ENCODE data around the gene TMEM266.

Gene TMEM266

GRCh38 chr15:76187163-76187562 lies 127.4 kb downstream of the TMEM266 start:
- no peak for DNase-seq

- no peak for DNase-seq
These were observed 129.3 kb downstream of the TMEM266 start for GRCh38 chr15:76189106-76189505.

- no peak for DNase-seq
These were observed 130.3 kb downstream of the TMEM266 start for GRCh38 chr15:76190070-76190564.

- peak; percentile 76 for DNase-seq
These were observed 131.2 kb downstream of the TMEM266 start for GRCh38 chr15:76190751-76191538.

- DNase-seq = no peak
These were observed 131.9 kb downstream of the TMEM266 start for GRCh38 chr15:76191539-76192244.

GRCh38 chr15:76192715-76193114 lies 132.9 kb downstream of the TMEM266 start:
- DNase-seq = no peak

- no peak for DNase-seq
These were observed 134.1 kb downstream of the TMEM266 start for GRCh38 chr15:76193934-76194333.

GRCh38 chr15:76195506-76196268 lies 135.9 kb downstream of the TMEM266 start:
- DNase-seq = no peak

GRCh38 chr15:76196269-76197231 lies 136.8 kb downstream of the TMEM266 start:
- no peak for DNase-seq

- DNase-seq = no peak
These were observed 138.1 kb downstream of the TMEM266 start for GRCh38 chr15:76197703-76198455.

- DNase-seq = no peak
These were observed 138.8 kb downstream of the TMEM266 start for GRCh38 chr15:76198456-76199105.

GRCh38 chr15:76199106-76200082 lies 139.6 kb downstream of the TMEM266 start:
- DNase-seq = no peak

- no peak for DNase-seq
These were observed 140.3 kb downstream of the TMEM266 start for GRCh38 chr15:76200083-76200465.

GRCh38 chr15:76200641-76201105 lies 140.9 kb downstream of the TMEM266 start:
- DNase-seq = no peak

- DNase-seq = peak; percentile 18
These were observed 141.9 kb downstream of the TMEM266 start for GRCh38 chr15:76201536-76202255.

- peak; percentile 6 for DNase-seq
These were observed 143.7 kb downstream of the TMEM266 start for GRCh38 chr15:76203346-76204108.

- no peak for DNase-seq
These were observed 144.5 kb downstream of the TMEM266 start for GRCh38 chr15:76204109-76204845.

Data from activated CD4-positive, CD25-positive, alpha-beta regulatory T cell treated with anti-CD3 and anti-CD28 coated beads, Interleukin-2, amount 50 U/mL, for 72 hours (primary cell).